Measurements from ENCODE around the gene ZBTB49. TPM values are rescaled to one million over a fixed set of nuclear protein-coding genes. Genes with fewer than 3 reads are reported as not detected.

Gene ZBTB49
- total RNA-seq, 1 experiment from 2014 or later = 4.2 TPM

DNA sequence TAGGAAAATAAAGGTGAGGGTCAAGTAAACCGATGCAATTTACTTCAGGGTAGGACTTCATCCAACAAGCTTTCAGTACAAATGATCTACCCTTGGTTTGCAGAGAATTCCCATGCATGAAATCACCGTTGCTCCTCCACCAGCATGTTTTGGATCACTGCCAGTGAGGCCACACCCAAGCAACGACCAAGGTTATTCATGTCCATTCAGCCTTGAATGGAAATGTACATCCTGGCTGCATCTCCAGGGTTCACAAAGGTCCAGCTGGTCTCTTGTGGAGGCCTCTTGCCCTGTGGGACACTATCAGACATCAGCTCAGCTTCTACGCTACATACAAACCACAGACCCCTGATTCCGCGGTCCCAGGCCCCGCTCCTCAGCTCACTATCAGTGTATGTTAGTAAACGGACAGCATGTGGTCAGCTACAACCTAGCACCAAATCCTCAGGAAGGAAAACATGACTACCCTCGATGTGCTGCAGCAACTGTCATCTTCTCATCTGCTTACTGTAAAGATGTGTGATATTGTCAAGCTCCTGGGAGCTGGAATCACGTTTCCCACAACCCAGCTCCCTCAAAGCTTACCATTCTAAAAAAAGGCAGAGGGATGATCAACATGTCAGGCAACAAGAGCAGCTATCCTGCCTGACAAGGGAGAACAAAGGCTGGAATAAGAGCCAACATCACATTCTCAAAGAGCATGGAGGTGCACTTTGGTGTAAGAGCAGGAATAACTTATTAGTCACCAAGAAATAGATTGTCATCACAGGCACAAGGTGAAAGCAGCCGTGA, 5.0 kb upstream of the ZBTB49 start:
- TF ChIP-seq SIN3A (IDR thresholded peaks at IDR 0.05; ENCODE audit: borderline replicate concordance, insufficient read depth, low read depth, low read length) (no peak), POLR2AphosphoS5 (IDR thresholded peaks at IDR 0.05; ENCODE audit: low read depth, low read length) (no peak), TCF7L2 (IDR thresholded peaks at IDR 0.05; ENCODE audit: low read depth, low read length) (no peak)
- TF ChIP-seq, protein P1, sequence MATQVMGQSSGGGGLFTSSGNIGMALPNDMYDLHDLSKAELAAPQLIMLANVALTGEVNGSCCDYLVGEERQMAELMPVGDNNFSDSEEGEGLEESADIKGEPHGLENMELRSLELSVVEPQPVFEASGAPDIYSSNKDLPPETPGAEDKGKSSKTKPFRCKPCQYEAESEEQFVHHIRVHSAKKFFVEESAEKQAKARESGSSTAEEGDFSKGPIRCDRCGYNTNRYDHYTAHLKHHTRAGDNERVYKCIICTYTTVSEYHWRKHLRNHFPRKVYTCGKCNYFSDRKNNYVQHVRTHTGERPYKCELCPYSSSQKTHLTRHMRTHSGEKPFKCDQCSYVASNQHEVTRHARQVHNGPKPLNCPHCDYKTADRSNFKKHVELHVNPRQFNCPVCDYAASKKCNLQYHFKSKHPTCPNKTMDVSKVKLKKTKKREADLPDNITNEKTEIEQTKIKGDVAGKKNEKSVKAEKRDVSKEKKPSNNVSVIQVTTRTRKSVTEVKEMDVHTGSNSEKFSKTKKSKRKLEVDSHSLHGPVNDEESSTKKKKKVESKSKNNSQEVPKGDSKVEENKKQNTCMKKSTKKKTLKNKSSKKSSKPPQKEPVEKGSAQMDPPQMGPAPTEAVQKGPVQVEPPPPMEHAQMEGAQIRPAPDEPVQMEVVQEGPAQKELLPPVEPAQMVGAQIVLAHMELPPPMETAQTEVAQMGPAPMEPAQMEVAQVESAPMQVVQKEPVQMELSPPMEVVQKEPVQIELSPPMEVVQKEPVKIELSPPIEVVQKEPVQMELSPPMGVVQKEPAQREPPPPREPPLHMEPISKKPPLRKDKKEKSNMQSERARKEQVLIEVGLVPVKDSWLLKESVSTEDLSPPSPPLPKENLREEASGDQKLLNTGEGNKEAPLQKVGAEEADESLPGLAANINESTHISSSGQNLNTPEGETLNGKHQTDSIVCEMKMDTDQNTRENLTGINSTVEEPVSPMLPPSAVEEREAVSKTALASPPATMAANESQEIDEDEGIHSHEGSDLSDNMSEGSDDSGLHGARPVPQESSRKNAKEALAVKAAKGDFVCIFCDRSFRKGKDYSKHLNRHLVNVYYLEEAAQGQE (IDR thresholded peaks at IDR 0.05; ENCODE audit: insufficient read depth in 1 of 2, low read depth in 2 of 2, low read length in 1 of 2) = no peak
- TF ChIP-seq, protein P2, sequence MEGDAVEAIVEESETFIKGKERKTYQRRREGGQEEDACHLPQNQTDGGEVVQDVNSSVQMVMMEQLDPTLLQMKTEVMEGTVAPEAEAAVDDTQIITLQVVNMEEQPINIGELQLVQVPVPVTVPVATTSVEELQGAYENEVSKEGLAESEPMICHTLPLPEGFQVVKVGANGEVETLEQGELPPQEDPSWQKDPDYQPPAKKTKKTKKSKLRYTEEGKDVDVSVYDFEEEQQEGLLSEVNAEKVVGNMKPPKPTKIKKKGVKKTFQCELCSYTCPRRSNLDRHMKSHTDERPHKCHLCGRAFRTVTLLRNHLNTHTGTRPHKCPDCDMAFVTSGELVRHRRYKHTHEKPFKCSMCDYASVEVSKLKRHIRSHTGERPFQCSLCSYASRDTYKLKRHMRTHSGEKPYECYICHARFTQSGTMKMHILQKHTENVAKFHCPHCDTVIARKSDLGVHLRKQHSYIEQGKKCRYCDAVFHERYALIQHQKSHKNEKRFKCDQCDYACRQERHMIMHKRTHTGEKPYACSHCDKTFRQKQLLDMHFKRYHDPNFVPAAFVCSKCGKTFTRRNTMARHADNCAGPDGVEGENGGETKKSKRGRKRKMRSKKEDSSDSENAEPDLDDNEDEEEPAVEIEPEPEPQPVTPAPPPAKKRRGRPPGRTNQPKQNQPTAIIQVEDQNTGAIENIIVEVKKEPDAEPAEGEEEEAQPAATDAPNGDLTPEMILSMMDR (IDR thresholded peaks at IDR 0.05) = no peak
- POLR2A ChIA-PET = no interaction called here
- peaks cover 23% of the 10 kb centered on the region for H3K36me3 ChIP-seq (ENCODE audit: control insufficient read depth, insufficient read depth, low read length)

DNA sequence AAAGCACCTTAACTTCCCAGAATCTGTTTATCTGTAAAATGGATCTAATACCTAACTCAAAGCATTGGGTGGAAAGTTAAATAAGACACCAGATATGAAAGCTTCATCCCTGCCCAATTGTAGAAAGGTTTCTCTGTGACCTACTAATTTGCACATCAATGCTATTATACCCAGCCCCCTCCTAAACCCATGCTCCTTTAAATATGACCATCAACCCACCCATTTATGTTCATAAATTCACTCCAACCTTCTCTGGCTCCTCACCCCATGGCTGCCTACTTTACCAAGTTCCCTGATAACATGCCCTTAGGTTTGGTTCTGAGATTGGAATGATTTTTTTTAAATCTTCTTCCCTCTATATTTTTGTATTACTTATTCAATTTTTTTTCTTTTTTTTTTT, 2.0 kb upstream of the ZBTB49 start:
- no TSS peak for BruUV-seq (replicated peaks)
- H3K36me3 ChIP-seq (ENCODE audit: control insufficient read depth, insufficient read depth, low read length) = peaks cover 16% of the 10 kb centered on the region
- H3K4me1 ChIP-seq (ENCODE audit: control insufficient read depth, insufficient read depth, low read length) = peaks cover 20% of the 10 kb centered on the region
- POLR2A ChIA-PET = no interaction called here
- H3K27me3 ChIP-seq (ENCODE audit: control insufficient read depth, insufficient read depth, low read length) = no peaks in the 10 kb centered on the region
- DNase-seq (ENCODE audit: low read depth, low spot score) (no peak), ATAC-seq (no peak)
- H3K27ac ChIP-seq (ENCODE audit: low read length) = no peak overlapping the region
- CTCF ChIA-PET = no interaction called here
- in situ Hi-C loops (cut with HindIII; ENCODE audit: low pct_unique_long_range_greater_than_20kb, low sequenced_read_pairs) = no loop called here
- H3K9me3 ChIP-seq (ENCODE audit: control insufficient read depth, insufficient read depth, low read depth, low read length) = no peaks in the 10 kb centered on the region
- intact Hi-C loops (cut with micrococcal nuclease; ENCODE audit: unreplicated experiment) = no loop called here
- no peak for TF ChIP-seq SIN3A (IDR thresholded peaks at IDR 0.05; ENCODE audit: borderline replicate concordance, insufficient read depth, low read depth, low read length)
- TF ChIP-seq, protein P2 (IDR thresholded peaks at IDR 0.05) = no peak
- TF ChIP-seq POLR2AphosphoS5 (IDR thresholded peaks at IDR 0.05; ENCODE audit: low read depth, low read length) = no peak
- no peak for TF ChIP-seq TCF7L2 (IDR thresholded peaks at IDR 0.05; ENCODE audit: low read depth, low read length)
- TF ChIP-seq, protein P1 (IDR thresholded peaks at IDR 0.05; ENCODE audit: insufficient read depth in 1 of 2, low read depth in 2 of 2, low read length in 1 of 2) = no peak
- no peak overlapping the region for H3K4me3 ChIP-seq (ENCODE audit: low read depth in 2 of 2, low read length in 2 of 2)

More for the DNA sequence above, 5.0 kb upstream of the ZBTB49 start:
- BruUV-seq (replicated peaks) = no TSS peak
- no peaks in the 10 kb centered on the region for H3K27me3 ChIP-seq (ENCODE audit: control insufficient read depth, insufficient read depth, low read length)
- no peak for ATAC-seq
- H3K4me1 ChIP-seq (ENCODE audit: control insufficient read depth, insufficient read depth, low read length) = peaks cover 13% of the 10 kb centered on the region; the same call in 1 of the 2 replicates
- intact Hi-C loops (cut with micrococcal nuclease; ENCODE audit: unreplicated experiment) = no loop called here
- CTCF ChIA-PET = no interaction called here
- H3K4me3 ChIP-seq (ENCODE audit: low read depth in 2 of 2, low read length in 2 of 2) = no peak overlapping the region
- DNase-seq (ENCODE audit: low read depth, low spot score) = no peak
- no peak overlapping the region for H3K27ac ChIP-seq (ENCODE audit: low read length)
- no peaks in the 10 kb centered on the region for H3K9me3 ChIP-seq (ENCODE audit: control insufficient read depth, insufficient read depth, low read depth, low read length)
- in situ Hi-C loops (cut with HindIII; ENCODE audit: low pct_unique_long_range_greater_than_20kb, low sequenced_read_pairs) = no loop called here
